ENCODE results near the gene IL21R.
"Not testable (repeated sequence)": the region's sequence is repeated elsewhere in the genome, so short reads cannot be mapped to it uniquely, and the experiment has no call there.

Gene IL21R

GRCh38 chr16:27402964-27403600, 1.1 kb downstream of the IL21R start:
- H3K9me3 ChIP-seq (ENCODE audit: control insufficient read depth, insufficient read depth, low read length) = no peaks in the 10 kb centered on the region
- H3K27ac ChIP-seq (ENCODE audit: low read length) = no peak overlapping the region
- H3K27me3 ChIP-seq (ENCODE audit: control insufficient read depth, insufficient read depth, low read length) = no peaks in the 10 kb centered on the region
- H3K4me1 ChIP-seq (ENCODE audit: control insufficient read depth, insufficient read depth, low read length) = no peaks in the 10 kb centered on the region
- H3K4me3 ChIP-seq (ENCODE audit: low read length) = no peak overlapping the region
- no peaks in the 10 kb centered on the region; the same call in 1 of the 2 replicates for H3K36me3 ChIP-seq (ENCODE audit: control insufficient read depth, insufficient read depth, low read length)
- DNase-seq (ENCODE audit: low read depth, low spot score) = no peak
- WGBS (ENCODE audit: insufficient coverage, insufficient read length) = no CpG with 5 or more reads among the region's 20 CpGs

DNA sequence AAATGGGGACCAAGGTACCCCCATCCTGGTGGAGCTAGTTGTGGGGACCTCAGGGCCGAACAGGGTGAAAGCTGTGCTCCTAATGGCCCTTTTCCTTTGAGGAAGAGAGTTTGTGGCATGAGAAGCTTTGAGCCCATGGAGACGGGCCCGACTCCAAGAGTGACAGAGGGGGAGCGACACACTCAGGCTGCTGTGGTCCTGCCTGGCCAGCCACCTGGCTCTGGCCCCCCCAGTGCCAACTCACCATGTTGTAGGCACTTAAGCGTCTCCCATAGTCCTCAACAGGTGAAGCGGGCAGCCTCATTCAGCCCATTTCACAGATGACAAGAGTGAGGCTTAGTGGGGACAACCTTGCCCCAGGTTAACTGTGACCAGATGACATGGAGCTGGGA, 1.6 kb downstream of the IL21R start:
- no CpG with 5 or more reads among the region's 6 CpGs for WGBS (ENCODE audit: insufficient coverage, insufficient read length)
- Histone ChIP-seq H3K27ac (ENCODE audit: low read length) (no peak overlapping the region), H3K4me1 (ENCODE audit: control insufficient read depth, insufficient read depth, low read length) (no peaks in the 10 kb centered on the region), H3K4me3 (ENCODE audit: low read length) (no peak overlapping the region), H3K27me3 (ENCODE audit: control insufficient read depth, insufficient read depth, low read length) (no peaks in the 10 kb centered on the region), H3K9me3 (ENCODE audit: control insufficient read depth, insufficient read depth, low read length) (no peaks in the 10 kb centered on the region), H3K36me3 (ENCODE audit: control insufficient read depth, insufficient read depth, low read length) (no peaks in the 10 kb centered on the region; the same call in 1 of the 2 replicates)
- DNase-seq (ENCODE audit: low read depth, low spot score) = no peak

- Histone ChIP-seq H3K27ac (ENCODE audit: low read length) (no peak overlapping the region), H3K36me3 (ENCODE audit: control insufficient read depth, insufficient read depth, low read length) (no peaks in the 10 kb centered on the region; the same call in 1 of the 2 replicates), H3K9me3 (ENCODE audit: control insufficient read depth, insufficient read depth, low read length) (no peaks in the 10 kb centered on the region), H3K27me3 (ENCODE audit: control insufficient read depth, insufficient read depth, low read length) (no peaks in the 10 kb centered on the region), H3K4me3 (ENCODE audit: low read length) (no peak overlapping the region), H3K4me1 (ENCODE audit: control insufficient read depth, insufficient read depth, low read length) (no peaks in the 10 kb centered on the region)
- DNase-seq (ENCODE audit: low read depth, low spot score) = no peak
- no CpG with 5 or more reads among the region's 10 CpGs for WGBS (ENCODE audit: insufficient coverage, insufficient read length)
Observed at GRCh38 chr16:27404163-27404823, 2.3 kb downstream of the IL21R start.

GRCh38 chr16:27405546-27406451, 3.8 kb downstream of the IL21R start:
- Histone ChIP-seq H3K4me1 (ENCODE audit: control insufficient read depth, insufficient read depth, low read length) (no peaks in the 10 kb centered on the region), H3K36me3 (ENCODE audit: control insufficient read depth, insufficient read depth, low read length) (no peaks in the 10 kb centered on the region; the same call in 1 of the 2 replicates), H3K27me3 (ENCODE audit: control insufficient read depth, insufficient read depth, low read length) (no peaks in the 10 kb centered on the region), H3K27ac (ENCODE audit: low read length) (no peak overlapping the region), H3K4me3 (ENCODE audit: low read length) (no peak overlapping the region), H3K9me3 (ENCODE audit: control insufficient read depth, insufficient read depth, low read length) (no peaks in the 10 kb centered on the region)
- no CpG with 5 or more reads among the region's 19 CpGs for WGBS (ENCODE audit: insufficient coverage, insufficient read length)
- no peak for DNase-seq (ENCODE audit: low read depth, low spot score)

GRCh38 chr16:27406511-27407128, 4.6 kb downstream of the IL21R start:
- Histone ChIP-seq H3K27me3 (ENCODE audit: control insufficient read depth, insufficient read depth, low read length) (no peaks in the 10 kb centered on the region), H3K4me3 (ENCODE audit: low read length) (no peak overlapping the region), H3K36me3 (ENCODE audit: control insufficient read depth, insufficient read depth, low read length) (no peaks in the 10 kb centered on the region; the same call in 1 of the 2 replicates), H3K9me3 (ENCODE audit: control insufficient read depth, insufficient read depth, low read length) (no peaks in the 10 kb centered on the region), H3K4me1 (ENCODE audit: control insufficient read depth, insufficient read depth, low read length) (no peaks in the 10 kb centered on the region), H3K27ac (ENCODE audit: low read length) (no peak overlapping the region)
- no CpG with 5 or more reads among the region's 6 CpGs for WGBS (ENCODE audit: insufficient coverage, insufficient read length)
- DNase-seq (ENCODE audit: low read depth, low spot score) = no peak

DNA sequence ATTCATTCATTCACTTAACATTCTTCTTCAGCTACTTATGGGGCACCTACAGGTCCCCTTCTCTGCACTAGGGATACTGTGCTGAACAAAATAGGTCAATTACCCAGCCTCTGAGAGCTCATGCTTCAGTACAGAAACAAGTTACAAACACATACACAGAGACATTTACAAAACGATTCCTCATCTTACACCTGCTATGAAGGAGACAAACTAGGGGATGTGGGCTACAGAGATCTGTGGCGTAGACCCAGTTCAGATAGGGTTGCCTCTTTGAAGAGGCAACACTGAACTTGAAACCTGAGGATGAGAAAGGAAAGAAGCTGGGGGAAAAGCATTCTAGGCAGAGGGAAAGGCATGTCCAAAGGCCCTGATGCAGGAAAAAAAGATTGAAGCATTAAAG, 5.2 kb downstream of the IL21R start:
- H3K4me1 ChIP-seq (ENCODE audit: control insufficient read depth, insufficient read depth, low read length) = no peaks in the 10 kb centered on the region
- no peaks in the 10 kb centered on the region for H3K27me3 ChIP-seq (ENCODE audit: control insufficient read depth, insufficient read depth, low read length)
- no peak for DNase-seq (ENCODE audit: low read depth, low spot score)
- H3K36me3 ChIP-seq (ENCODE audit: control insufficient read depth, insufficient read depth, low read length) = no peaks in the 10 kb centered on the region; the same call in 1 of the 2 replicates
- no peak overlapping the region for H3K4me3 ChIP-seq (ENCODE audit: low read length)
- no peaks in the 10 kb centered on the region for H3K9me3 ChIP-seq (ENCODE audit: control insufficient read depth, insufficient read depth, low read length)
- H3K27ac ChIP-seq (ENCODE audit: low read length) = no peak overlapping the region
- WGBS (ENCODE audit: insufficient coverage, insufficient read length) = no CpG with 5 or more reads among the region's 2 CpGs

GRCh38 chr16:27408012-27408601, 6.1 kb downstream of the IL21R start:
- no peak overlapping the region for H3K4me3 ChIP-seq (ENCODE audit: low read length)

GRCh38 chr16:27408602-27409031, 6.6 kb downstream of the IL21R start:
- no peak for DNase-seq (ENCODE audit: low read depth, low spot score)
- Histone ChIP-seq H3K36me3 (ENCODE audit: control insufficient read depth, insufficient read depth, low read length) (no peaks in the 10 kb centered on the region; the same call in 1 of the 2 replicates), H3K27ac (ENCODE audit: low read length) (no peak overlapping the region), H3K27me3 (ENCODE audit: control insufficient read depth, insufficient read depth, low read length) (no peaks in the 10 kb centered on the region), H3K4me1 (ENCODE audit: control insufficient read depth, insufficient read depth, low read length) (no peaks in the 10 kb centered on the region), H3K9me3 (ENCODE audit: control insufficient read depth, insufficient read depth, low read length) (no peaks in the 10 kb centered on the region), H3K4me3 (ENCODE audit: low read length) (no peak overlapping the region)
- no CpG with 5 or more reads among the region's 6 CpGs for WGBS (ENCODE audit: insufficient coverage, insufficient read length)

More at GRCh38 chr16:27408012-27408601, 6.1 kb downstream of the IL21R start:
- no peak overlapping the region for H3K27ac ChIP-seq (ENCODE audit: low read length)
- DNase-seq (ENCODE audit: low read depth, low spot score) = no peak
- no peaks in the 10 kb centered on the region; the same call in 1 of the 2 replicates for H3K36me3 ChIP-seq (ENCODE audit: control insufficient read depth, insufficient read depth, low read length)
- H3K4me1 ChIP-seq (ENCODE audit: control insufficient read depth, insufficient read depth, low read length) = no peaks in the 10 kb centered on the region
- no peaks in the 10 kb centered on the region for H3K27me3 ChIP-seq (ENCODE audit: control insufficient read depth, insufficient read depth, low read length)
- no CpG with 5 or more reads among the region's 3 CpGs for WGBS (ENCODE audit: insufficient coverage, insufficient read length)
- H3K9me3 ChIP-seq (ENCODE audit: control insufficient read depth, insufficient read depth, low read length) = no peaks in the 10 kb centered on the region

- H3K4me3 ChIP-seq (ENCODE audit: low read length); H3K4me1 ChIP-seq (ENCODE audit: control insufficient read depth, insufficient read depth, low read length); H3K9me3 ChIP-seq (ENCODE audit: control insufficient read depth, insufficient read depth, low read length); DNase-seq (ENCODE audit: low read depth, low spot score); H3K27ac ChIP-seq (ENCODE audit: low read length); H3K36me3 ChIP-seq (ENCODE audit: control insufficient read depth, insufficient read depth, low read length); H3K27me3 ChIP-seq (ENCODE audit: control insufficient read depth, insufficient read depth, low read length): not testable (repeated sequence)
- no CpG with 5 or more reads among the region's 2 CpGs for WGBS (ENCODE audit: insufficient coverage, insufficient read length)
Observed at GRCh38 chr16:27409958-27410357, 8.0 kb downstream of the IL21R start.

- Histone ChIP-seq H3K27me3 (ENCODE audit: control insufficient read depth, insufficient read depth, low read length) (no peaks in the 10 kb centered on the region), H3K27ac (ENCODE audit: low read length) (no peak overlapping the region), H3K4me1 (ENCODE audit: control insufficient read depth, insufficient read depth, low read length) (no peaks in the 10 kb centered on the region), H3K36me3 (ENCODE audit: control insufficient read depth, insufficient read depth, low read length) (no peaks in the 10 kb centered on the region), H3K4me3 (ENCODE audit: low read length) (no peak overlapping the region), H3K9me3 (ENCODE audit: control insufficient read depth, insufficient read depth, low read length) (no peaks in the 10 kb centered on the region)
- no CpG with 5 or more reads among the region's 1 CpG for WGBS (ENCODE audit: insufficient coverage, insufficient read length)
- DNase-seq (ENCODE audit: low read depth, low spot score) = no peak
Observed at GRCh38 chr16:27410761-27411160, 8.8 kb downstream of the IL21R start.

Measured in iPS DF 6.9 (cell line).